A204.1 (cell line): ENCODE results near the gene ASTN2.

Experiments
- FAIRE-seq: peaks from 2 replicates; lab custom pipeline; 2012; peaks lifted over from hg19 to GRCh38; lab: Jason Lieb, UNC

The ASTN2 gene

DNA sequence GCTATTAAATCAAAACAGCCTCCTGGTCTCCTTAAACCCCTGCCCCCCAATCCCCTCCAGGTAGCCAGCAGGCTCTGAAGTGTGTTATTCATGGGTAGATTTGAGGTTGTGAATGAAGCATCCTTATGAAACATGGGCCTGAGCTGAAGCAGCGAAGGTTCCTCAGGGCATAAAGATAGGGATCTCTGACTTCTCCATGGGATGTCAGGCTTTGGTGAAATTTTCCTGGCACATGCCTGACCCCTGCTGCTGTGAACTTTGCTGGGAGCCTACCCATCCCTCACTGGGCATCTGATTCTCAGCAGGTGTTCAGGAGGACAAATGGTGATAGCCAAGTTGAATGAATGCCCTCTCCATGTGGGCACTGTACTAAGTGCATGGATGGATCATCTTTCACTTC, 250.3 kb downstream of the ASTN2 start:
- no peak for FAIRE-seq

DNA sequence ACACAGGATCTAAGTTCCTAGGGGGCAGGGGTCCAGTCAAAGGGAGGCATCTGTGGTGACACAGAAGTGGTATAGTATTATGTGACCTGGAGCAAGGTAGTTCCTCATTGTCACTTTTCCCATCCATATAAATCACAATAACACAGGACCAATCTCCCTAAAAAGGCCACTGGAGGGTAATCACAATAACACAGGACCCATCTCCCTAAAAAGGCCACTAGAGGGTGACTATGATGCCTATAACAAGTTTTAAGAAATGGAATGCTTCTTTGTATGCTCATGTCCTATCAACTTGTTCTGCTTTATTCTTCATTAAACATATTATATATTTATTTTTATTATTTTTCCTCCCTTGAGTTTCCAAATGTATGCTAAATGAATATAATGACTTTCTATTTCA, 254.6 kb downstream of the ASTN2 start:
- no peak for FAIRE-seq

DNA sequence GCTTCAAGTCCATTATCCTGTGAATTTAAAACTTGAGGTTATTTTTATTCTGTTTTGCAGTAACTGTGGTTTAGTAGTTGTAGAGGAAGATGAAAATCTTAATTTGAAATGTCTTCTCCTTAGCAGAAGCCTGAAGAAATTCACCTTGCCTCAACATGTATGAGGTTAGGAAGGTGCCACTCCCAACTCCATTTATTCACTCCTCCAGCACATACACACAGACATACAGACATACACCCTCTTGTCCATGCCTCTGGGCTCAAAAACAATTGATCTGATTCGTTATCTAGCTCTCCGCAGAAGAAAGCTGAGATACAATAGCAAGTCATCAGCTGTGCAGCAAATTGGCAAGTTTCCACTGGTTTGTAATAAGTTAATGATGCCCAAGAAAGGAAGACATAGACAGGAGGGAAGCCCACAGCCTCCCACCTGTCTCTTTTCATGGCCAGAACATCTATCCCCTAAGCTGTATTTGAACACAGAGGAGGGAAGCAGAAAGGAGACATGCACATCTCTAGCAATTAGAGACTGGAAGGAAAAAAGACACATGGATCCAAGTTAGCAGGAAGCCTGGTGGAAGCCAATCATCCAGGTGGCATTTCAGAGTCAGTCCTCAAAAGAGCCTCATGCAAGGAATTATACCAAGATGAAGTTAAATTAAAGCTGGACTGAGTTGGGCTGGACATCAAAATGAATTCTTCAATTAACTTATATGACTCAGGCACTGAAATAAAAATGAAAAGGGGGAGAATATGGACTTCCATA, 257.9 kb downstream of the ASTN2 start:
- FAIRE-seq = no peak

DNA sequence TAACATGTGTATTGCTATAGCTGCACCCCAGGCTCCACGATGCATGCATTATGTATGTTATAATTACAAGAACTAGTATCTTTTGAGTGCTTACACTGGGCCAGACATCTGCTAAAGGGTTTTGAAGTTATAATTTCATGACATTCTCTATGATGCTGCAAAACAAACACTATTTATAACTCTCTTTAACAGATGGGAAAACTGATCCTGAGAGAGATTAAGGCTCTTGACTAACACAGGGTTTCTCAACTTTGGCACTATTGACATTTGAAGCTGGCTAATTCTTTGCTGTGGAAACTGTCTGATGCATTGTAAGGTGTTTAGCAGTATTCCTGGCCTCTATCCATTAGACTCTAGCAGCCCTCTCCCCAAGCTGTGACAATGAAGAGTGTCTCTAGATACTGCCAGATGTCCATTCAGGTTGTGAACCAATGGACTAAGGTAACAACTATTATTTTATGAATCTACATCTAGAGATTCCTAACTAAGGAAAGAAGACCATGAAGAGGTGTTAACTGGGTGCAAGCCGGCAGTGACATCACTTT, 258.6 kb downstream of the ASTN2 start:
- FAIRE-seq = no peak

DNA sequence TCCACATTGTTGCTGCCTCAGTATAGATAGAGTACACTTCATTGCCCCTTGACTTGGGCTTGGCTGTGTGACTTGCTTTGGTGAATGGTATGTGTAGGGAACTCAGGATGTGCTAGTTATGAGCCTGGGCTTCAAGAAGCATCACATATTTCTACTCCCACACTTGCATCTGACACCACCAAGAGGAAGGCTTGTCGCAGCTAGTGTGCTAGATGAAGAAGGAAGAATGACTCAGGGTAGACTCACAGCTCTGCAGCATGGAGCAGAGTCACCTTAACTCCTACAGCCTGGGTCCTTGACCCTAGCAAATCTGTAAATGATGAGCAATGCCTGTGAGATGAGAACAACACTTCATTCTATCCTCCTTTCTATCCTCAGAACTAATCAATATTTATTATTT, 261.8 kb downstream of the ASTN2 start:
- no peak for FAIRE-seq

DNA sequence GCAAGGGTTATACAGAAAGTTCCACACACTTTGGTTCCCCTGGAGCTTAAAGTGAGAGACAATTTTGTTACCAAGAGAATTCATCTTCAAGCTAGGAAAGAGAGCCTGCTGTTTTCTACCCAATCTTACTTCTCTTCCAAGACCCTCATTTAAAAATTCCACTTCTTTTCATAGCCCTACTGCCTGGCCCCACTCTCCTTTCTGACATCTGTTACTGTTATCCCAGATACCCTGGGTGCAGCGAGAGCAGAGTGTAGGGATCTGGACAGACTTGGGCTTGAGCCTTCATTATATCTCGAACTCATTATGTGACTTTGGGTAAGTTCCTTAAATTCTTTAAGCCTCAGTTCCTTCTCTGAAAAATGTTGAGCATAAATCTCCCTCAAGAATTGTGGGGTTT, 263.1 kb downstream of the ASTN2 start:
- no peak for FAIRE-seq

DNA sequence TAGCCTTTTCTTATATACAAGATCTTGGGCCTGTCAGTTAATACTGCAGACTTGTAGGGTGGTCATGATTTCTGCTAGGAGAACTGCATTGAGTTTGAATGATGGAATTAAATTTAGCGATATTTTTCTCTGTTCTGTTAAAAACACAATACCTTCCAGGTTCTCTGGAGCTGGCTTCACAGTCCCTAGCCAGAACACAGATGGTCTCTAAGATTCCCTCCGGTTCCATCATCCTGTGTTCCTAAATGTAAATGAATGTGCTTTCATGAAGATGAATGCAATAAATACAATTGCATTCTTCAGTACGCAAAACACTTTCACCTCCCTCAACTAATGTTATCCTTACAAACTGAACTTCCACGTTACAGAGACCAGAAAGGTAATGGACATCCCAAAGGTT, 264.9 kb downstream of the ASTN2 start:
- no peak for FAIRE-seq

DNA sequence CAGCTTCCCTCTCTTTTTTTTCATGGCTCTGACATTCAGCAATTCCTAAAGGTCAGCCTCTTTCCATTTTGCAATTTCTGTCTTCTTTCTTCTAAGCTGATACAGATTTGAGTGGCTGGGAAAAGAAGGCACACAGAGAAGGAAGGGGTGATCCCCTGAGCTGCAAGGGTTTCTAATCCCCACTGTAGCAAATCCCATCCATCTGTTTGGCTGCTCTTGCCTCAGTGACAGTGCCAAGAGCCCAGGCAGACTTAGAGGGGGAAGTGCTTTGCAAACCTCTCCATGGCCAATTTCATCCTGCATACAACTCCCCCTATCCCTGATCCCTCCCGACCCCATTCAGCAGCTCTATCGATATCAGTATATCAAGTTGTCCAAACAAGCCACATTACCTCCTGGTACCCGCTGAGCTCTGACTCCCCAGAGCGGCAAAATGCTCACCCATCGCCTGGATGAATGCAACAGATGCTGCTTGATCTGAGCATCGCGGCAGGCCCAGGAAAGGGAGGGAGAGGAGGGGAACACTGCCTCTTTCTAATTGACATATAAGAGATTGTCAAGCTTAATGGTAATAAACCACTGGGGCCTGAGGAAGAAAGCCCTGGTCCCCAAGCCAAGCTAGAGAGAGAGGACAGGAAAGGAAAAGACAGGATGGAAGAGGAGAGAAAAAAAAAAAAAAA, 268.9 kb downstream of the ASTN2 start:
- FAIRE-seq = no peak

DNA sequence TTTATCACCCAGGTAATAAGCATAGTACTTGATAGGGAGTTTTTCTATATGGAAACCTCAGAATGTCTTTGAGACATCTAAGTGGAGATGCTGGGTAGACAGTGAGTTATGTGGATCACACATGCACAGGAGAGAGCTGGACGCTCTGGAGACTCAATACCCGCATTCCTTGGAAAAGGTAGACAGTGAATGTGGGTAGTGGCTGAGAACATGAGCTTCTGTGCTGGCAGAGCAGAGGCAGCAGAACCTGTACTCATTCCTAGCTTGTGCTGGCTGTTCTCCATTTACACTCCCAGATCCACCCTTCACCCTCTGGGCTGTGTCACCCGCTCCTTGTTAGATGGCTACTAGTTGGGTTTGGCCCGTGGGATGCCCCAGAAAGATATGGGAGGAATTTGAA, 269.8 kb downstream of the ASTN2 start:
- FAIRE-seq = no peak

DNA sequence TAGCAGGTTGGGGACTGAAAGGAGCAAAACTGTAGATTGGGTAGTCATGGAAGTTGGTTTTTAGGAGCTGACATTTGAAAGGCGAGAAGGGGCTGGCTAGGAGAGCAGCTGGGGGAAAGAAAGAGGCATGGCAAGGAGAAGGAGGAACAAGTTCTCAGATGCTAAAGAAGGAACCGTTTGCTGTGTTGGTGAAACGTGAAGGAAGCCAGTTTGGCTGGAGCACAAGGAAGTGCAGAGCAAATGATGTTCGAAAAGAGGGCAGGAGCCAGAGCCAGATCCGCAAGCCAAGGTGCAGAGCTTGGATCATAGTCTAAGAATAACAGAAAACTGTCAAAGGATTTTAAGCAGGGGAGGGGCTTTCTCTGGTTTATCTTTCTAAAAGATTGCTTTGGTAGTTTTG, 276.6 kb downstream of the ASTN2 start:
- no peak for FAIRE-seq

DNA sequence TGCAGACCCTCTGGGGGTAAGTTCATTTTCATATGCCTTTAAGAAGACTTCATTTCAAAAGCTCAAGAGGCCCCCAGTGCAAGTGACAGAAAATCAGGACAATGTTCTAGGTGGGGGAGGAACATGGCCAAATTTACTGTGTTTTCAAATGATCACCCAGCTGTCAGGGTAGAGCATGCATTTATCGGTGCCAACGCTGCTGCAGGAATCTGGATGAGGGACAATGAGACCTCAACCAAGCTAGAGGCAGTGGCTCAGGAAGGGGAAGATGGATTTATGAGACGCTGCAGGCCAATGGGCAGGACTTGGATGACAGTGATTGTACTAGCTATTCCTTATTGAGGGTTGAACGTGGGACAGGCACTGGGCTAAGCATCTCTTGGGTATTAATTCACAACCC, 278.4 kb downstream of the ASTN2 start:
- FAIRE-seq = no peak

DNA sequence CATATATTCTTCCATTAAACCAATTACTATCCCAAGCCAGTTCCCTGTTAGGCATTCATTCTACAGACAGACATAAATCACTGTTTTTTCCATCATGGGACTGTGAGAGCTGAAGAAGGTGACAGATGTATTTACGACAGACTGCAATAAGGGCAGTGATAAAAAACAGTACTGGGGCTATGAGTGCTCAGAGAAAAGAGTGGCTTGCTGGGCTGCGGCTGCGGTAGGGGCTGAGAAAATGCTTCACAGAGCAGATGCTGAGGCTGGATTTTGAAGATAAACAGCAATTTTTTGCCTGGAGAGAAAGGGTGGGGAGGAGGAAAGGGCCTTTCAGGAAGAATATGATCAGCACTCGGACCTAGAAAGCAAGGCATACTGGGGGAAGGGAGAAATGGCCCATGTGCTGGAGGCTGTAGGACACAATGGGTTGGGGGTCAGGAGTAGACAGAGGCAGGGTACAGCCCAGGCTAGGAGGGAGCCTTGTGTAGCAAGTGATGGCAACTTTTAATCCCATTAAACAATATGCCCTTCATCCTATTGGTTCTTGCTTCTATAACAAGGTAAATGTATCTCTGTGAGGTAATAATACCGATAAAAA, 279.3 kb downstream of the ASTN2 start:
- no peak for FAIRE-seq

DNA sequence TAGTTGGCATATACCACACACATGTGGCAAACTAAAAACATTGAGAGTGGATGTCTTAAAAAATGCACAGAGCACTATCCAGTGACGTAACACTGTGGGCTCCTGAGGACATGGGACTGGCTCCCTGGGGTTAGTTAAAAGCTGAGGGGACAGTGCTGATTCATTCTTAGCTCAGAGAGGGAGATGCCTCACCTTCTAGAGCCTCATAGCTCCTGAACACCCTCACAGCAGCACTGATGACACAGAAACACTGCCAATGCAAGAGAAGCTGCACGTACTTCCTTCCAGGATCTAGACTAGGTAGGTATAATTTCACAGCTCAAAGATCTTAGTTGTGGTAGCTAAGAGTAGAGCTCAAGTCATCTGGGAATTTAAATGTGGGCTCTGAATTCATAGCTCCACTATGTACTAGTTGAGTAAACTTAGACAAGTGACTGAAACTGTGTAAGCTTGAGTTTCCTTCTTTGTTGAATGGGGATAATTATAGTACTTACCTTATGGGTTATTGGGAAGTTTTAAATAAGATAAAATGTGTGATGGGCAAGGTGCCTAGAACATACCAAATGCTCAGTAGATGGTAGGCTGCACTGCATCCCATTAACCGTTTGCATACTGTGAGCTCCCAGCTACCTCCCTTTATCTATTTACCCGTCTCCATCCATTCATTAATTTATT, 279.9 kb downstream of the ASTN2 start:
- FAIRE-seq = no peak

DNA sequence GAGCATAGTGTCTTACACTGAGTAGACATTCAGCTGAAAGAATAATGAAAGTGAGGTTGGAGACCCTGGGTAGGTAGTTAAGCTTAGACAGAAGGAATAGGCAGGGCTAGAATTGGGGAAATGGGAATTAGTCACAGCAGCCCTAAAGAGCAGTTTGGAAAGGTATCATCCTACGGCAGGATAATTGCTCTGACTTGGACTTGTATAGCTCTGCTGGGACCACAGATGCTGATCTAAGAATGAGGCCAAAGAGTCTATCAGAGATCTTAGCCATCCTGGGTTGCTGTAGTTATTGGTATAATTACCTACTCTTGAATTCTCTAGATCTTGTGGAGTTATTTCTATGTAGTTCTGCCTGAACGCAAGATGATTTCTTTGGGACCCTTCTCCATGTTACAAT, 288.0 kb downstream of the ASTN2 start:
- FAIRE-seq = no peak

DNA sequence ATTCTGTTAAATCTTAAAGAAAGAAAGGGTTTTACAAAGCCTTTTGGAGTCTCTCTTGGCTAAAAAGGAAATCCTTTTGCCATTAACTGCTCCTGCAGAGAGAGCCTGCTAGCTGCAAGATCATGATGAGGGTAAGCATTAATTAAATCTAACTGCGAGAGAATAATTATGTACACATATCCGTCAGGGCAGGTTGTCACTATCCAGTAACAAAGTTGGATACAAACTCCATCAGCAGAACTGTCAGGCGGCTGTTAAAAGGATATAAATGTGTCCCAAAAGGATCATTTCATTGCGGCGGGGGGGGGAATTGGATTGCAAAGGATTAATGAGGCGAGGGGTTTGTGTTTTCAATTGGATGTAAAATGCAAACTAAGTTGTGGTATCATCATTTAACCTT, 289.3 kb downstream of the ASTN2 start:
- no peak for FAIRE-seq

DNA sequence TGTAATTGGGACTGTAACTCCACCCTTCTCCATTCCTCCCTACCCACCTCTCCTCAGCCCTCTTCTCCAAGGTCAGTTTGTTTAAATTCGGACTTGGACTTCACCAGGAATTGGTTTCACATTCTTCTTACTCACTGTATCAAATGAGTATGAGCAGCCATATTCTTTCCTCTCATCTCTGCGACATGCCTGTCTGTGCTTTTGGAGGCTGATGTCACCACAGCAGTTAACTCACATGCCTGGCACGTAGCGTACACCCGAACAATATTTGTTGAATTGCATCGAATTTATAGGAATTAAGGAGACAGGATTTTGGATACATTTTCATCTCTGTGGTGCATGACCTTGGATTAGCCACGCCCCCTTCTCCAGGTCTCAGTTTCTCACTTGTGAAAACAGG, 291.1 kb downstream of the ASTN2 start:
- no peak for FAIRE-seq

DNA sequence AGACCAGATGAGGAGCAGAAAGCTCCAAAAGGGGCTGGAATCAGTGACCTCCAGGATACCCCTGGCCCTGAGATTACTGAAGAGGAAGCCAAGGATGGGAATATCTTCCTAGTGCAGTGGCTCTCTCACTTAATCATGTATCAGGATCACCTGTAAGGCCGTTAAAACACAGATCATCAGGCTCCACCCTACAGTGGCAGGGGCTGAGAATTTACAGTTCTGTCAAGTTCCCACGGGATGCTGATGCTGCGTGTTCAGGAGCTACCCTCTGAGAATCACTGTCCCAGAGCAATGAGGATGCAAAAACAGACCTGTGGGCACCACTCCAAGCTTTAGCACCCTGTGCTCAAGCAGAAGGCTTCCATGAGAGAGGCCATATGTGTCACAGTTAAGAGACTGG, 291.9 kb downstream of the ASTN2 start:
- FAIRE-seq = no peak

DNA sequence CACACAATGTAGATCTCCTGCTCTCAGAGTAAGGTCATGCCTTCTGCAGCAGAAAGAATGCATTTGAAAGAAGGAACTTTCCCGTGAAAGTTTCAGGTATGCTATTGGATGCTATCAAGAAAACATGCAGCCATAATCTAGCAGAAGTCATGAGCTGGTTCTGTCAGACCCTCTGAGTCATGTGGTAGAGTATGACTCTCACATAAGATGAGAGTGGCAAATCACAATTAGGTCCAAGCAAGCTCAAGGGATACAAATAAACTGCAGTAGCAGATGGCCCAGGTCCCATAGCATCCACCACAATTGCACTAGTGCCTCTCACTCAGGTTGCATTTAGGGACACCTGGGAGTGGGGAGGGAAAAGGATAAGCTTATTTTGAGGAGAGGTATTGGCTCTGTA, 292.8 kb downstream of the ASTN2 start:
- no peak for FAIRE-seq

DNA sequence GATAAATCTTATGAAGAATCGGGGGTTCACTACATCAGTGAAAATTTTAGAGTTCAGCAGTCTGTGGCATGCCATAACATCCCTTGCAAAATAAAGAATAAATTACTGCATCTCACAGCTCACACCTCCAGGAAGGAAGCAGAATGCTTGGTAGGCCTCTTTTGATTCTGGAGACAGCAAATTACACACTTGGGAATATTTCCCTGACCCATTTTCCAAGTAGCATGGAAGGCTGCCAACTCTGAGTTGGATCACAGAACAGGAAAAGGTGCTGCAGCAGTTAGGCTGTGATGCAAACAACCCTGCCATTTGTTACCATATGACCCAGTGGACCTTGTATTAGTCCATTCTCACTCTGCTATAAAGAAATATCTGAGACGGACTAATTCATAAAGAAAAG, 293.5 kb downstream of the ASTN2 start:
- FAIRE-seq = no peak

DNA sequence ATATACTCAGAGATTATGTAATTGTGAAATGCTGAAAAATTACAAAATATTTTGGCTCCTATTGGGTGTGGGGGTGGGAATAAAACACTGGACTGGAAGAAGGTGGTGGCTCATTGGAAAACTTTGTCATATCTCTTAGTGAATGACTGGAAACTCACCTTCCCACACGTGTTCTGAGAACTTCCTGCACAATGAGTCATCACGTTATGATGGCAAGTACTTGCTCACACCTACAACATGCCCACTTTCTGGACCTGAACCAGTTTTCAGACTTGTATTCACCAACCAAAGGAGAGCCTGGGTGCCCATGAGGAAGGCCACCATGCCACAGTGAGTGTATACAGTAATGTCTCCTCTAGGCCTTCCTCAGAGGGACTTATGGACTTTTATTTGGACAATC, 294.8 kb downstream of the ASTN2 start:
- FAIRE-seq = no peak

DNA sequence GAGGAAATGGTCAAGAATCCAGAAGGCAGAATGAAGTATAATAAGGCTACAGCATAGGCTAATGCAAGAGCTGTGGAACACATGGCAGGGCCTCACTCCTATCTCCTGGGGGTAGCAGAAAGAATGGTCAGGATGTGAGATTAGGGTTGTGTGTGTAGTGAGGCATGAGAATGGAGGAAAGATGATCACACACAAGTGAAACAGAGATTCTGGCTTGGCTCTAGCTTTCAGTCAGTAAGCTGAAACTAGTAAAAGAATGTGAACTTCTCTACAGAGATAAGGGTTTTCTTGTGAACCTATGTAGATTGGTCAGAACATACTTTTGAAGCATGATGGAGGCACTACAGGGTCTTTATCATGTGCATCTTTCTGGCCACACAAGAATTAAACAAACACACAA, 298.8 kb downstream of the ASTN2 start:
- no peak for FAIRE-seq

DNA sequence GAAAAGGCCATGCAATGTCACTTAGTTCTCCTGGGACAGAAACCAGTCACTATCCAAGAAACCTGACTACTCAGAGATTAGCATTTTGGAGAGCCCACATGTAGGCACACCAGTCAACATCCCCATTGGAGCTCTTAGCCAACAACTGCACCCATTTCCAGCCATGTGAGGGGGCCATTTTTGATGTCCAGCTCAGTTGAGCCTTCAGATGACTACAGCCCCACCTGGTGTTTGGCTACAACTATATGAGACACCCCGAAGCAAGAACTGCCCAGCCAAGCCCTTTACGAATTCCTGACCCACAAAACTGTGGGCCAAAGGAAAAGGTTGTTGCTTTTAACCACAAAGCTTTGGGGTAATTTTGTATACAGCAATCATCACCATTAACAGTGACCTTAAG, 300.1 kb downstream of the ASTN2 start:
- no peak for FAIRE-seq
